GM19438 (cell line): ENCODE measurements around the gene THPO.

ENCODE experiments used
- ATAC-seq: cut with Tn5 transposase; IDR thresholded peaks from one replicate; pipeline ENCODE4 v1.9.1; 2021; ENCODE audit warnings: low read depth; ENCODE audit not compliant: unreplicated experiment

Gene THPO

GRCh38 chr3:184368586-184369183 is 9.3 kb downstream of the THPO start:
- no peak for ATAC-seq

GRCh38 chr3:184368116-184368515 is 9.9 kb downstream of the THPO start:
- ATAC-seq, result no peak

DNA sequence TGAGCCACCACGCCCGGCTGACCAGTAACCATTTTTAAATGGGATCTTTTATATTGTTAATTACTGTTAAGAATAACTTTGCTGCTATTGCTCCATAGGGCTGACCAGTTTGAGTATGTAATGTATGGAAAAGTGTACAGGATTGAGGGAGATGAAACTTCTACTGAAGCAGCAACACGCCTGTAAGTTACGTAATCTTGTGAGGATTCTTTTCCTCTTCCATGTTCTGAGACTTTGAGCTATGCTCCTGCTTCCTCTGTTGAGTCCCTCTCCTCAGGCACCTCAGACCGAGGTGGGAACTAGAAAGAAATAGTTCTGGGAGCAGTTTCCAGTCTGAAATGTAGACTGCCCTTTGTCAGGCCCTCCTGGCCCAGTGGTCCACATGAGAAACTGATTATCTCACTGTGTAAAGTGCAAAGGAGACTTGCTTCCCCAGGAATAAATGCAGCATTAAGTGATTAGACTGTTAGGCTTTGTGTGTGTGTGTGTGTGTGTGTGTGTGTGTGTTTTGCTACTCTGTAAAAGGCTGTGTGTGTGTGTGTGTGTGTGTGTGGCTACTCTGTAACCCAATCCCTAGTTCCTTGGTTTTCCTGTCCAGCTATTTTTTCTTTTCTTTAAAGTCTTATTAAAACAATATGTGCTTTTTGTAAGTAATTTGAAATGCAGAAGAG is 11.3 kb downstream of the THPO start:
- no peak for ATAC-seq

GRCh38 chr3:184362668-184363546 is 15.1 kb downstream of the THPO start:
- ATAC-seq, result peak; percentile 80

DNA sequence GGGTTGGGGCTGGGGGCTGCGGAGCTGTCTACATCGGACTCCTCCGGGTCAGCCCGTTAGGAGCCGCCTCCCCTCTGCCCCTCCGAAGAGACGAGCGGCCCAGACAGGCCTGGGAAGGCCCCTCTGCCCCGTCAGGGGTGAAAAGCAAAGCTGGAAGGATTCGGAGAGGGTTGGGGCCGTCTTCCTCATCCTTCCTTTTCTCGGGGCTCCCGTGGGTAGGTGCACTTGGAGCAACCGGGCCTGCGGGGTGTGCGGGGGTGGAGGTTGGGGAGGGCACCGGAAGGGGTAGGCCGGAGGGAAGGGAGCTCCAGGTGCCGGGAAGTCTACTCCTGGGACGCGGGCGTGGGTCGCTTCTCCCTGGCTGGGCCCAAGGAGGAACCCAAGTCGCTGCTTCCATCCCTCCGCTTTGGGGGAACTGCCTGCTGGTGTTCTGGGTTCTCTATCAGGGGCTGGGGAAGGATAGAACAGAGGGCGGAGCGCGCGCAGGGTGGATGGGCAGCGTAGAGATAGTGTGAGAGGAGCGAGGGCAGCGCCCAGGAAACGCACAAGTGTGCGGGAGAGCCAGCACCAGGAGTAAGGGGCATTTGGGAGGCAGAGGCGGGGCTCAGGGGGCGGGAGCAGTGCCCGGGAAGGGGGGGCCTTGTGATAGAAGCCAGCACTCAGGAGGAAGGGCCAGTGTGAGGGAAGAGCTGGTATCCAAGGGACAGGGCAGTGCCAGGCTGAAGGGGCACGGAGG is 15.9 kb downstream of the THPO start:
- ATAC-seq, result peak; percentile 10

DNA sequence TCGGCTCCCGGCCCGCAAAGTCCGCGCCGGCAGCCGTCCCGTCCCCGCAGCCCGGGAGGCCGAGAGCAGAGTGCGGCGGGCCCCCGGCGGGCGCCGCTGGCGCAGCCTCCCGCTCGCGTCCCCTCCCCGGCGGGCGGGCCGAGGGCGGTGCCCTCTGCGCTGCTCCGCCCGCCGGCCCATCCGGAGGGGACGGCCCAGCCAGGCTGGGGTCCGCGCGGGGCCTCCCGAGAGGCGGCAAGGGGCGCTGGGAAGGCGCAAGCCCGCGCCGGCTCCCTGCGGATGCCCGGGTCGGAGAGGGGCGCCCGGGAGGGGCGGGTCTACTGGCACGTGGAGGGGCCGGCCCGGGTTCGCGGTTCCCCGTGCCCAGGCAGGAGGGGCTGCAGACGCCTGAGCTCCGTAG is 16.5 kb downstream of the THPO start, which contains the start of the genes CLCN2 and POLR2H:
TSS of gene CLCN2 (minus strand) at position 74 of the 400 bp plus-strand sequence. CDS start 126 bp downstream, outside the sequence.
TSS of gene POLR2H (plus strand) at position 179 of the 400 bp plus-strand sequence. CDS start 1,783 bp downstream, outside the sequence.
- ATAC-seq, result peak; percentile 39

GRCh38 chr3:184360929-184361531 is 17.0 kb downstream of the THPO start:
- peak; percentile 4 for ATAC-seq

DNA sequence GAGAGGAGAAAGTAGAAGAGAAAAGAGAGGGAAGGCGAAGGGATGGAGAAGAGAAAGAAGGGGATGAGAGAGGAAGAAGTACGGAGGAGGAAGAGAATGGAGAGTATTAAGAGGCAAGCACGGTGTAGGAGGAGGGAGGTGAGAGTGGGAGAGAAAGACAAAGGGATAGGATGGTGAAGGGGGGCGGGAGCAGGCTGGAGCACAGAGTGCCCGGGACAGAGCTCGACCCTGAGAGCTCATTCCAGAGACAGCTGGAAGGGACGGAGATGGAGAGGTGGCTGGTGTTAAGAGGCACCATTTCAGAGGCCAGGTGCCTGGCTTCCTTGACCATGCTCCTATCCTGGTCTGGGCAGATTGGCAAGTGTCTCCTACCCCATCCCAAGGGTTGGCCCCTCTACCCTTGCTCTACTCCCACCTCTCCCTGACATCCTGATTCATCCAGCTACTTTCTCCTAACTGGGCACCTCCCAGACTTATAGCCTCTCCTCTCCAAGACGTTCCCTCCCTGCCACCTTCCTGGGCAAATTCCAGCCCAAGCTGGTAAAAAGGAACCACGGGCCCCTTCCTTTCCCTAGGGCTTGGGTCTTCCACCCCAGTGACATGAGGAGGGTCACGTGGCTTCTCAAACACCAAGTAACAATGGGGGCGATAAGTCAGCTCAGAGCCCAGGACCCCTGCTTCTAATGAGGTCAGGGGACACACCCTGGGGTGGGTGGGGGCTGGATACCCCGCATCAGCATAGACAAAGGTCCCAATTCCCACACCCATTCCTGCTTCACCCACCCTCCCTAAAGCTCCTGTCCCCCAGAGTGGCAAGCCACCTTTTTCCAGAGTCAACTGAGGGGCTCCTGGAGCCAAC is 17.7 kb downstream of the THPO start:
- no peak for ATAC-seq

- no peak for ATAC-seq
These were observed 18.4 kb downstream of the THPO start for GRCh38 chr3:184359610-184360009.

- ATAC-seq, result no peak
These were observed 19.1 kb downstream of the THPO start for GRCh38 chr3:184358921-184359350.

GRCh38 chr3:184358124-184358767 is 19.8 kb downstream of the THPO start:
- ATAC-seq, result no peak

DNA sequence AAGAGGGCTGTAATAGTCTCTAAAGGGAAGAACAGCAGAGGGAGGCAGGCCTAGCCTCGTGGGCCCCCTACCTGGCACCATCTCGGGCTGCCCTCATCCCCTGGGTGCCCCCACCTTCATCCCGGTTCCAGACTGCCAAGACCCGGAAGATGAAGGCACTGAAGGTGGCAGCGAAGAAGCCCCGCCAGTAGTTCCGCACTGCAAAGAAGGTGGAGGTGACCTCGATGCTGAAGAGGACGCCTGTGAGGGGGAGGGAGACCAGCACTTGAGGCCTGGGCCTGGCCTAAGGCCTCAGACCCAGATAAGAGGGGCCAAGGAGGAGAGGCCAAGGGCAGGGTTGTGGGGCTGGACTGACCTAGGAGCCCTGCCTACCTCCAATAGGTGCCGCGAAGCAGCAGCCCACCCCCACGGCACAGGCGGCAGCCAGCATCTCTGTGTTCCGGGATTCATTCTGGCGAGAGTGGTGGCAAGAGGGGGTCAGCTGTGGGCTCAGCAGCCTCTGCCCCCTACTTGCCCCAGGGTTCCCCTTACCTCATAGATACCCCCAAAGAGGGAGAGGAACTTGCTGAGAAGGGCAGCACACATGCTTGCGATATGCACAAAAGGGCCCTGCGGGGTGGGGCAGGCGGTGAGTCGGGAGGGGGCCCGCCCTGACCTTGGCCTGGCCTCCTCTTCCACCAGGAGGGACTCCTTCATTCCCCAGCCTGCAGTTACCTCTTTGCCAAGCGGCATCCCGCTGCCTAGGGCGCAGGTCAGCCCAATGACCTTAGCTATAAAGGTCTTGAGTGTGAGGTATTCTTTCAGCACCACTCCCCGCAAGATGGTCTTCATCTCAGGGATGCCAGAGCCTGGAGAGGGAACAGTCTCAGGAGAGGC is 20.5 kb downstream of the THPO start:
- ATAC-seq, result no peak

GRCh38 chr3:184355261-184356040 is 22.6 kb downstream of the THPO start:
- no peak for ATAC-seq

DNA sequence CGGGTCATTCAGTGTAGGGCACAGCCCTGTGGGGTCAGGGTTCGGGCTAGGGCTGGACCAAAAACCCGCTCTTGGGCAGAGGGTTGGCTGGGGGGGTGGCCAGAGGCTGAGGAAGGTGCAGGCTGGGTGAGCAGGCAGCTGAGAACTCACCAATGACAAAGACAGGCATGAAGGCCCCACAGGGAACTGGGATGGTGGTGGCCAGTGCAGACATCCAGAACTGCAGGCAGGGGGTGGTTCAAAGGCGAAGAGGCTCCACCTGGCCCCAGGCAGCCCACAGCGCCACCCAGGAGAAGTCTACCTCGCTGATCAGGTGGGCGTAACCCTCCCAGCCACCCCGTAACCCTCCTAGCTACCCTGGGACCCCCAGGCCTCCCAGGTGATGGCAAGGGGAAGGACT is 23.3 kb downstream of the THPO start:
- ATAC-seq, result no peak

GRCh38 chr3:184354121-184354728 is 23.8 kb downstream of the THPO start:
- ATAC-seq, result peak; percentile 69

GRCh38 chr3:184353546-184353941 is 24.5 kb downstream of the THPO start:
- no peak for ATAC-seq
